SU-DHL-6 (cell line): ENCODE results near the gene PDE1A.

Source experiments
- CTCF ChIP-seq: fragments of 200-600 bp; sonication (generic); IDR thresholded peaks from one replicate; pipeline ENCODE4 v1.5.1; 2017; ENCODE audit warnings: antibody characterized with exemption, mild to moderate bottlenecking, low read length, moderate library complexity; ENCODE audit not compliant: insufficient read depth, poor library complexity, severe bottlenecking
- EZH2phosphoT487 ChIP-seq: fragments of 200-600 bp; sonication (generic), shearing (Covaris generic); conservative IDR thresholded peaks from 2 replicates; pipeline ENCODE4 v1.6.1; 2018; ENCODE audit warnings: mild to moderate bottlenecking, antibody characterized with exemption, low read length, moderate library complexity, mixed read lengths

- TF ChIP-seq CTCF (no peak), EZH2phosphoT487 (no peak)
Measured at GRCh38 chr2:182182436-182182835, 244.4 kb downstream of the PDE1A start.
